ENCODE measurements around the gene DYNLL2.

Gene DYNLL2

DNA sequence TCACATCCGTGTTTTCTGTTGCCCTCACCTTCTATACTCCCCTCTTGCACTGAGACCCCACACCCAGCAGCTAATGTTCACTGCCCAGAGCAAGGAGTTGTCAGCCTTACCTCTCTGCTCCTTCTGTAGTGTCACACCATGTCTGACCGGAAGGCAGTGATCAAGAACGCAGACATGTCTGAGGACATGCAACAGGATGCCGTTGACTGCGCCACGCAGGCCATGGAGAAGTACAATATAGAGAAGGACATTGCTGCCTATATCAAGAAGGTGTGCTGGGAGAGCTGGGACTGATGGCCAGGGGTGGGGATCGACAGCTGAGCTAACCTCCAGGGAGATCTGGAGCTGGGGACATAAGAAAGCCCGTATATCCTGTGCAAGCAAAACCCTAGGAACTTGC is 3.7 kb downstream of the DYNLL2 start:
- TF ChIP-seq, protein P1, sequence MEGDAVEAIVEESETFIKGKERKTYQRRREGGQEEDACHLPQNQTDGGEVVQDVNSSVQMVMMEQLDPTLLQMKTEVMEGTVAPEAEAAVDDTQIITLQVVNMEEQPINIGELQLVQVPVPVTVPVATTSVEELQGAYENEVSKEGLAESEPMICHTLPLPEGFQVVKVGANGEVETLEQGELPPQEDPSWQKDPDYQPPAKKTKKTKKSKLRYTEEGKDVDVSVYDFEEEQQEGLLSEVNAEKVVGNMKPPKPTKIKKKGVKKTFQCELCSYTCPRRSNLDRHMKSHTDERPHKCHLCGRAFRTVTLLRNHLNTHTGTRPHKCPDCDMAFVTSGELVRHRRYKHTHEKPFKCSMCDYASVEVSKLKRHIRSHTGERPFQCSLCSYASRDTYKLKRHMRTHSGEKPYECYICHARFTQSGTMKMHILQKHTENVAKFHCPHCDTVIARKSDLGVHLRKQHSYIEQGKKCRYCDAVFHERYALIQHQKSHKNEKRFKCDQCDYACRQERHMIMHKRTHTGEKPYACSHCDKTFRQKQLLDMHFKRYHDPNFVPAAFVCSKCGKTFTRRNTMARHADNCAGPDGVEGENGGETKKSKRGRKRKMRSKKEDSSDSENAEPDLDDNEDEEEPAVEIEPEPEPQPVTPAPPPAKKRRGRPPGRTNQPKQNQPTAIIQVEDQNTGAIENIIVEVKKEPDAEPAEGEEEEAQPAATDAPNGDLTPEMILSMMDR (IDR thresholded peaks at IDR 0.05; ENCODE audit: low read depth, low read length), result no peak
- H3K4me1 ChIP-seq, result peaks cover 5% of the 10 kb centered on the region
- no peak for DNase-seq
- H3K4me3 ChIP-seq (ENCODE audit: low read depth, low read length), result no peak overlapping the region
- peaks cover 71% of the 10 kb centered on the region for H3K36me3 ChIP-seq
- no peaks in the 10 kb centered on the region for H3K27me3 ChIP-seq
- H3K9me3 ChIP-seq, result no peaks in the 10 kb centered on the region

DNA sequence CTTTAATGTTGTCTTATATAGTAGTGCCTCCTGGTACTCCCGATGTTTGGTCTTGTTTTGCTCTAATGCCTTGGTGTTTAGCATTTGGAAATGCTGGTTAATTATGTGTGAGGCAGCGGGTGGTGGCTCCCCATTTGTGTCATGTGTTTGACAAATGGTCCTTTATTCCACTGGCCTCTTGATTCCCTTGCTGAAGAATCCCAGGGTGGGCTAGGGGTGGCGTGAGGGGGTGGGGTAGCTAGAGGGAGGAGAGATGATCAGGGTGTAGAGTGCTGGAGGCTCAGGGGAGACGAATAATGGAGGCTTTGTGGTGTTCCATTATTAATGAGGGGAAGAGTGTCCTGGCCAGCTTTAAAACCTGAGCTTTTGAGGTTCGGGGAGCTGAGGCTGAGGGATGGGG is 5.4 kb downstream of the DYNLL2 start:
- Histone ChIP-seq H3K9me3 (no peaks in the 10 kb centered on the region), H3K4me1 (no peaks in the 10 kb centered on the region), H3K27me3 (no peaks in the 10 kb centered on the region), H3K36me3 (peaks cover 86% of the 10 kb centered on the region), H3K4me3 (ENCODE audit: low read depth, low read length) (no peak overlapping the region)
- TF ChIP-seq, protein P1 (IDR thresholded peaks at IDR 0.05; ENCODE audit: low read depth, low read length), result no peak
- DNase-seq, result no peak

DNA sequence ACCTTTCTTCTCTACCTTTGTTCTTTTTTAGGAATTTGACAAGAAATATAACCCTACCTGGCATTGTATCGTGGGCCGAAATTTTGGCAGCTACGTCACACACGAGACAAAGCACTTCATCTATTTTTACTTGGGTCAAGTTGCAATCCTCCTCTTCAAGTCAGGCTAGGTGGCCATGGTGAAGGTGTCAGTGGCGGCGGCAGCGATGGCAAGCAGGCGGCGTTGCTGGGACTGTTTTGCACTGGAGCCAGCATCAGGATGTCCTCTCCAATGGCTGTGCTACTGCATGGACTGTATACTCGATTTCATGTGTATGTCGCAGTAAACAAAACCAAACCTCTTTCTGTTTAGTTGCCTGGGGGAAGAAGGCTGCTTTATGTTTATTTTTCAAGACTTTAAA is 5.9 kb downstream of the DYNLL2 start:
- peaks cover 90% of the 10 kb centered on the region for H3K36me3 ChIP-seq
- no peak for DNase-seq

DNA sequence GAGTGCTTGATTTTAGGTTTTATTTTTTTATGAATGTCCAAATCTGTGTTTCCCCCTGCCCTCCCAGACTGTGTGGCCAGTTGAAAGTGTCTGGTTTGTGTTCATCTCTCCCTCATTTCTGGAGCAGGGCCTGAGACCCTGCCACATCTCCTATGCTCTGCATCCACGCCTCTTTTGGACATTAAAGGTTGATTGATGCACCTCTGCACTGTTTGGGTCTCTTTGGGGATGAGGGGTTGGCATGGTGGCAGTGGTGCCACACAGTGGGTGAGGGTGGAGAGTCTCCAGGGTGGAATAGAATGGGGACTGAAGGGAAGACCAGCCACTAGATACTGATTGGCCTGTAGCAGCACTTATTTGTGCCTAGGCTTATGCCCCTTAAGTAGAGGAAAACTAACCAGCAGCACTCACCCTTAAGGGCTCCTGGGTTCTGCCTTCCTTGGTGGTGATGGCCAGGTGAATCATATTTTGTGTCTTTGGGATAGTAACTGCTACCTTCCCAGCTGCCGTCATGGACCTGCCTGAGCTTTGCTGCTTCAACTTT is 7.9 kb downstream of the DYNLL2 start:
- Histone ChIP-seq H3K36me3 (peaks cover 82% of the 10 kb centered on the region), H3K4me1 (no peaks in the 10 kb centered on the region), H3K4me3 (ENCODE audit: low read depth, low read length) (no peak overlapping the region), H3K27me3 (no peaks in the 10 kb centered on the region), H3K9me3 (no peaks in the 10 kb centered on the region)
- DNase-seq, result no peak
- TF ChIP-seq, protein P1 (IDR thresholded peaks at IDR 0.05; ENCODE audit: low read depth, low read length), result no peak

More for the DNA sequence above, 5.9 kb downstream of the DYNLL2 start:
- TF ChIP-seq, protein P1 (IDR thresholded peaks at IDR 0.05; ENCODE audit: low read depth, low read length), result no peak
- no peaks in the 10 kb centered on the region for H3K4me1 ChIP-seq
- no peaks in the 10 kb centered on the region for H3K27me3 ChIP-seq
- no peaks in the 10 kb centered on the region for H3K9me3 ChIP-seq
- no peak overlapping the region for H3K4me3 ChIP-seq (ENCODE audit: low read depth, low read length)

DNA sequence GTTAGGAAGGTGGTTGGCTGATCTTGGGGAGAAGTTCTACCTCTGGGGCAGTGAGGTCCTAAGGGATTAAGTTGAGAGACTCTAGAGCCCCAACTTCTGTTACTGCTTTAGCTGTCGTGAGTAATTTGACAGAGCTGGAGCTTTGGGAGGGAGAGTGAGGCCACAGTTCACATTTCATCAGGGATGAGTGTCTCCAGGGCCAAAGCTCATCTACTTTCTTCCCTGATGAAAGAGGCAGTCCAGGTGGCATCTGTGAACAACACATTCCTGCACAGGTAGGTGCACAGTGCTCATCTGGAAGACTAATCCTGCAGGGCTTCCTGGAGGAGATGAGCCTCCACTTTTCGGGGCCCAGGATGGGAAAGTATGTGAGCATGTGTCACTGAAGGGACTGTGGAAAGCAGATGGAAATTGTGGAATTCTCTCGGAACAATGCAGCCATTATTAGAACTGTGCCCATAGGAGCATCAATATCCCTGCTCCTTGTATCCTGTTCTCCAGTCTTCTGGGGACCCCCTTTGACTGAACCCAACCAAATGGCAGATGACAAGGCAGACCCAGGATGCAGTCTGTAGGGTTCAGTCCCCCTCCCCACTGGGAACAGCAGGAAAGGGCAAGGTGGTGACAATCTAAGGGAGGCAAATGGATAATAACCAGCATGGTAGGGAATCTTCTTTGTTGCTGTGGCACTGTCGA is 9.0 kb downstream of the DYNLL2 start:
- no peak for DNase-seq
- H3K27me3 ChIP-seq, result no peaks in the 10 kb centered on the region
- TF ChIP-seq, protein P1 (IDR thresholded peaks at IDR 0.05; ENCODE audit: low read depth, low read length), result no peak
- peaks cover 70% of the 10 kb centered on the region for H3K36me3 ChIP-seq
- no peak overlapping the region for H3K4me3 ChIP-seq (ENCODE audit: low read depth, low read length)
- H3K9me3 ChIP-seq, result no peaks in the 10 kb centered on the region
- no peaks in the 10 kb centered on the region for H3K4me1 ChIP-seq

DNA sequence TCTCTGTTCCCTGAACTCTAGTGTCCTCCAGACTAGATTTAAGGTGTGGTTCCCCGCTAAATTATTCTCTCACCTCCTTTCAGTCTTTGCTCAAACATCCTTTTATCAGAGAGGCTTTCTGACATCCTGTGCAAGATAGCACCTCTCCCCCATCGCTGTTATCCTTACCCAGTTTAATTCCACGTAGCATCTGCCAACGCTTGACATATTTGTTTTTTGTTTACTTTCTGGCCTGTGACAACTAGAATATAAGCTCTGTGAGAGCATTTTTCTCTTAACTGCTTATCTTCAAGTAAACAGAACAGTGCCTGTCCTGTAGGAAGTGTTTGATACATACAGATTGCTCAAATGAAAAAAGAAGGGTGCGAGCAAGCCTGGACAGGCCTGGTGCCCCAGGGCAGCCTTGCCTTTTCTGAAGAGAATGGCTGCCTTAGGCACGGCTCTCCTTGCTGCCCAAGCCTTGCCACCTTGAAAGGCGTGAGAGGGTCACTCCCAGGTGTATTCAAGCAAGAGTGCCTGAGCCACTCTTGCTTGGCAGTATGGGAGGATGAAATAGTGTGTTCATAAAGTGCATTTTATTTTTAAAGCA is 9.7 kb downstream of the DYNLL2 start:
- Histone ChIP-seq H3K9me3 (no peaks in the 10 kb centered on the region), H3K27me3 (no peaks in the 10 kb centered on the region), H3K4me3 (ENCODE audit: low read depth, low read length) (no peak overlapping the region), H3K4me1 (no peaks in the 10 kb centered on the region), H3K36me3 (peaks cover 64% of the 10 kb centered on the region)
- no peak for DNase-seq
- TF ChIP-seq, protein P1 (IDR thresholded peaks at IDR 0.05; ENCODE audit: low read depth, low read length), result no peak
